Right atrium auricular region (tissue), 2 donors: Measurements from ENCODE around the gene NEGR1. TPM values are rescaled to one million over a fixed set of nuclear protein-coding genes. Genes with fewer than 3 reads are reported as not detected.

Experiments used
- DNase-seq: peaks from one replicate; pipeline ENCODE4 v3.0.0-alpha.2; 2019; ENCODE audit warnings: low spot score
- H3K27ac ChIP-seq, 2 donors: fragments of 200-600 bp; sonication (generic); 1 replicate in 1 of 2; 2 replicates in 1 of 2; pipeline ENCODE4 v1.5.1; 2016 to 2019
- H3K27me3 ChIP-seq, 2 donors: fragments of 200-600 bp; sonication (generic); one replicate each; pipeline versions ENCODE4 v1.5.1 to v1.6.0; 2017 to 2019
- H3K36me3 ChIP-seq: fragments of 200-600 bp; sonication (generic); one replicate; pipeline ENCODE4 v1.5.1; 2016
- H3K4me1 ChIP-seq, 2 donors: fragments of 200-600 bp; sonication (generic); one replicate each; pipeline versions ENCODE4 v1.5.1 to v1.6.0; 2017 to 2019
- H3K4me3 ChIP-seq, 2 donors: fragments of 200-600 bp; sonication (generic); 1 replicate in 1 of 2; 2 replicates in 1 of 2; pipeline ENCODE4 v1.5.1; 2017 to 2019; ENCODE audit warnings: mild to moderate bottlenecking in 1 of 2, moderate library complexity in 1 of 2
- H3K9me3 ChIP-seq, 2 donors: fragments of 200-600 bp; sonication (generic); one replicate each; pipeline ENCODE4 v1.5.1; 2019
- total RNA-seq, 2 donors: library from RNA; depleted of rRNA; stranded (reverse); fragments of >200 nt; gene quantifications; one replicate each; pipeline ENCODE4 v1.1.0, GENCODE V29; 2016
- TF ChIP-seq, protein P1 (sequence below), 2 donors: fragments of 200-600 bp; sonication (generic); IDR thresholded peaks; one replicate each; pipeline ENCODE4 v1.5.1; 2019; ENCODE audit warnings: antibody characterized with exemption in 2 of 2

The NEGR1 gene
- total RNA-seq, 2 donors from 2014 or later, result 9.3 to 9.9 TPM

GRCh38 chr1:71435951-71436350 is 846.4 kb downstream of the NEGR1 start:
- TF ChIP-seq, protein P1, sequence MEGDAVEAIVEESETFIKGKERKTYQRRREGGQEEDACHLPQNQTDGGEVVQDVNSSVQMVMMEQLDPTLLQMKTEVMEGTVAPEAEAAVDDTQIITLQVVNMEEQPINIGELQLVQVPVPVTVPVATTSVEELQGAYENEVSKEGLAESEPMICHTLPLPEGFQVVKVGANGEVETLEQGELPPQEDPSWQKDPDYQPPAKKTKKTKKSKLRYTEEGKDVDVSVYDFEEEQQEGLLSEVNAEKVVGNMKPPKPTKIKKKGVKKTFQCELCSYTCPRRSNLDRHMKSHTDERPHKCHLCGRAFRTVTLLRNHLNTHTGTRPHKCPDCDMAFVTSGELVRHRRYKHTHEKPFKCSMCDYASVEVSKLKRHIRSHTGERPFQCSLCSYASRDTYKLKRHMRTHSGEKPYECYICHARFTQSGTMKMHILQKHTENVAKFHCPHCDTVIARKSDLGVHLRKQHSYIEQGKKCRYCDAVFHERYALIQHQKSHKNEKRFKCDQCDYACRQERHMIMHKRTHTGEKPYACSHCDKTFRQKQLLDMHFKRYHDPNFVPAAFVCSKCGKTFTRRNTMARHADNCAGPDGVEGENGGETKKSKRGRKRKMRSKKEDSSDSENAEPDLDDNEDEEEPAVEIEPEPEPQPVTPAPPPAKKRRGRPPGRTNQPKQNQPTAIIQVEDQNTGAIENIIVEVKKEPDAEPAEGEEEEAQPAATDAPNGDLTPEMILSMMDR (IDR thresholded peaks at IDR 0.05), result no peak
- H3K27me3 ChIP-seq, result no peaks in the 10 kb centered on the region
- H3K27ac ChIP-seq, result no peak overlapping the region
- no peak overlapping the region for H3K4me3 ChIP-seq
- DNase-seq, result no peak
- no peaks in the 10 kb centered on the region for H3K4me1 ChIP-seq
- H3K36me3 ChIP-seq, result no peaks in the 10 kb centered on the region
- no peaks in the 10 kb centered on the region for H3K9me3 ChIP-seq

DNA sequence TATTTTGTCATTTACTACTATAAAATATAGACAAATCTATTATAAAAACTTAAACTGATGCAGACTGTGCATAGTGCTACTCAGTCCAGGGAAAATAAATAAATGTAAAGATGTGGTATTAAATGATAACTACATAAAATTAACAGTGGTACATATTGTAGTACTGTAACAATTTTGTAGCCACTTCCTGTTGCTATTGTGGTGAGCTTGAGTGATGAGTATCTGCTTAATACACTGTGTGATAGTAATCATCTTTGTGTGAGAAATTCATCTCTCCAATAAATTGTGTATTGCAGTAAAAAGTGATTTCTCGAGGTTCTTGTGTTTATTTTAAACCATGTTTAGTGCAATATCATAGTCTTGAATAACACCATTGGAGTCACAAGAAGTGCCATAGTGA is 848.1 kb downstream of the NEGR1 start:
- no peaks in the 10 kb centered on the region for H3K4me1 ChIP-seq
- H3K4me3 ChIP-seq, result no peak overlapping the region
- no peaks in the 10 kb centered on the region for H3K9me3 ChIP-seq
- H3K27me3 ChIP-seq, result no peaks in the 10 kb centered on the region
- TF ChIP-seq, protein P1 (IDR thresholded peaks at IDR 0.05), result no peak
- no peak overlapping the region for H3K27ac ChIP-seq
- no peak for DNase-seq
- H3K36me3 ChIP-seq, result no peaks in the 10 kb centered on the region

DNA sequence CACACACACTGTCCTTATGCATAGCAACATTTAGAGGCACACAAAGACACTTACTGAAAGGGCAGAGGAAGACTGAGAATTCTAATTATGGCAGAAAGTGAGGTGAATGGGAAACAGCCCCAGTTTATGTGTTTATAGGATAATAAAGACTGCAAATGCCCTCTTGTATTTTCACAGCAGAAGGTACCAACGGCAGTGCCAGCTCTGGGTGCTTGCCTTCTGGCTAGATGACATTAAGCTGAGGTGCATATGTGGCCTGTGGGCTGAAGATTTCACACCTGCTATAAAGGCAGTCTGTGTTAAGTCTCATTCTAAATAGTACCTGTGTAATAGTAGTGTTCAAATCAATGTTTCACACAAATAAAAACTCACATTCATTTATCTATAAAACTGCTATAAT is 854.3 kb downstream of the NEGR1 start:
- Histone ChIP-seq H3K4me1 (no peaks in the 10 kb centered on the region), H3K4me3 (no peak overlapping the region), H3K9me3 (no peaks in the 10 kb centered on the region), H3K36me3 (no peaks in the 10 kb centered on the region), H3K27me3 (no peaks in the 10 kb centered on the region), H3K27ac (no peak overlapping the region)
- TF ChIP-seq, protein P1 (IDR thresholded peaks at IDR 0.05), result no peak
- DNase-seq, result no peak

GRCh38 chr1:71427066-71427465 is 855.3 kb downstream of the NEGR1 start:
- no peak overlapping the region for H3K27ac ChIP-seq
- TF ChIP-seq, protein P1 (IDR thresholded peaks at IDR 0.05), result no peak
- H3K27me3 ChIP-seq, result no peaks in the 10 kb centered on the region
- DNase-seq, result no peak
- H3K4me1 ChIP-seq, result no peaks in the 10 kb centered on the region
- no peaks in the 10 kb centered on the region for H3K36me3 ChIP-seq
- no peaks in the 10 kb centered on the region for H3K9me3 ChIP-seq
- H3K4me3 ChIP-seq, result no peak overlapping the region

- H3K27me3 ChIP-seq, result no peaks in the 10 kb centered on the region
- no peak for DNase-seq
- H3K36me3 ChIP-seq, result no peaks in the 10 kb centered on the region
- H3K4me1 ChIP-seq, result no peaks in the 10 kb centered on the region
- no peak overlapping the region for H3K4me3 ChIP-seq
- H3K27ac ChIP-seq, result no peak overlapping the region
- no peaks in the 10 kb centered on the region for H3K9me3 ChIP-seq
- TF ChIP-seq, protein P1 (IDR thresholded peaks at IDR 0.05), result no peak
These were observed 857.8 kb downstream of the NEGR1 start for GRCh38 chr1:71424536-71424935.

- no peak overlapping the region for H3K4me3 ChIP-seq
- H3K9me3 ChIP-seq, result no peaks in the 10 kb centered on the region
- H3K27me3 ChIP-seq, result no peaks in the 10 kb centered on the region
- H3K36me3 ChIP-seq, result no peaks in the 10 kb centered on the region
- no peak overlapping the region for H3K27ac ChIP-seq
- no peak for DNase-seq
- TF ChIP-seq, protein P1 (IDR thresholded peaks at IDR 0.05), result no peak
- no peaks in the 10 kb centered on the region for H3K4me1 ChIP-seq
These were observed 860.1 kb downstream of the NEGR1 start for GRCh38 chr1:71422221-71422620.
